Measurements from ENCODE around the gene OLFM1.

GRCh38 chr9:135136481-135136880, 49.0 kb downstream of the OLFM1 start:
- no peak for TF ChIP-seq POLR2AphosphoS5 (IDR thresholded peaks at IDR 0.05; ENCODE audit: low read depth, low read length)
- TF ChIP-seq, protein P1, sequence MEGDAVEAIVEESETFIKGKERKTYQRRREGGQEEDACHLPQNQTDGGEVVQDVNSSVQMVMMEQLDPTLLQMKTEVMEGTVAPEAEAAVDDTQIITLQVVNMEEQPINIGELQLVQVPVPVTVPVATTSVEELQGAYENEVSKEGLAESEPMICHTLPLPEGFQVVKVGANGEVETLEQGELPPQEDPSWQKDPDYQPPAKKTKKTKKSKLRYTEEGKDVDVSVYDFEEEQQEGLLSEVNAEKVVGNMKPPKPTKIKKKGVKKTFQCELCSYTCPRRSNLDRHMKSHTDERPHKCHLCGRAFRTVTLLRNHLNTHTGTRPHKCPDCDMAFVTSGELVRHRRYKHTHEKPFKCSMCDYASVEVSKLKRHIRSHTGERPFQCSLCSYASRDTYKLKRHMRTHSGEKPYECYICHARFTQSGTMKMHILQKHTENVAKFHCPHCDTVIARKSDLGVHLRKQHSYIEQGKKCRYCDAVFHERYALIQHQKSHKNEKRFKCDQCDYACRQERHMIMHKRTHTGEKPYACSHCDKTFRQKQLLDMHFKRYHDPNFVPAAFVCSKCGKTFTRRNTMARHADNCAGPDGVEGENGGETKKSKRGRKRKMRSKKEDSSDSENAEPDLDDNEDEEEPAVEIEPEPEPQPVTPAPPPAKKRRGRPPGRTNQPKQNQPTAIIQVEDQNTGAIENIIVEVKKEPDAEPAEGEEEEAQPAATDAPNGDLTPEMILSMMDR (IDR thresholded peaks at IDR 0.05): no peak
- no peak for TF ChIP-seq SIN3A (IDR thresholded peaks at IDR 0.05; ENCODE audit: borderline replicate concordance, insufficient read depth, low read depth, low read length)
- TF ChIP-seq TCF7L2 (IDR thresholded peaks at IDR 0.05; ENCODE audit: low read depth, low read length): no peak

All from Panc1 (cell line).